ENCODE measurements around the gene HOMEZ.
A peak's percentile ranks its signal among the peaks of the same experiment; 100 is the strongest.
"Not testable (repeated sequence)": the region's sequence is repeated elsewhere in the genome, so short reads cannot be mapped to it uniquely, and the experiment has no call there.

The HOMEZ gene

GRCh38 chr14:23275412-23275811, 10.5 kb downstream of the HOMEZ start:
- no peak for DNase-seq

- no peak for DNase-seq
These were observed 16.7 kb downstream of the HOMEZ start for GRCh38 chr14:23269193-23269592.

- not testable (repeated sequence) for DNase-seq
These were observed 25.1 kb downstream of the HOMEZ start for GRCh38 chr14:23260849-23261248.

DNA sequence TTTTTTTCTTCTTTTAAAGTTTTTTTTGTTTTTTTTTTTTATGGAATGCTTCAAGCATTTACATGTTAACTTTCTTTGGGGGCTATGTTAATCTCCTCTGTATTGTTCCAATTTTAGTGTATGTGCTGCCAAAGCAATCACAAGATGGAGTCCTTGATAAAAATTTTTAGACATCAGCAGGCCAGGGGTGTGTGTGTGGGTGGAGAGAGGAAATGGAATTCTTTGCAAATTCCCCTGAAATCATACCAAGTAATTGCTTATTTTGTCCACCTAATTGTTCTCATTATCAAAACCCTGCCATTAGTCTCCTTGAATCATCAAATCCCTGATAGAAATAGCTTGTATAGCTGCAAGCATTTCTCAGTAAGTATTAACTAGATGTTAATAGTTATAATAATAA, 26.5 kb downstream of the HOMEZ start:
- no peak for DNase-seq

DNA sequence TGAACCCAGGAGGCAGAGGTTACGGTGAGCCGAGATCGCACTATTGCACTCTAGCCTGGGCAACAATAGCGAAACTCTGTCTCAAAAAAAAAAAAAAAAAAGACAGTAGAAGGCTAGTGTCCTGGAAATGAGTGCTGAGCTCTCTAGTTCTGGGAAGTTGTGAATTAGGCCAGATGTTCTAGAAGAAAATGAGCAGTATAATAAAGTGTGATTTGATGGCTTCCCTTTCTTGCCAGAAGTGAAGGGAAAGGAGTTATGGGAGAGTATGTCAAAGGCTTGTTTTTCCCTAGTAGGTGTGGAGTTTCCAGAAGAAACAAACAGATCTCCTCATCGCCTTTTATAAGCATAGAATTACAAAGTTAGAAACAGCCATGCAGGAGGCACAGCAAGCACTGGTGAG, 27.7 kb downstream of the HOMEZ start:
- no peak for DNase-seq

DNA sequence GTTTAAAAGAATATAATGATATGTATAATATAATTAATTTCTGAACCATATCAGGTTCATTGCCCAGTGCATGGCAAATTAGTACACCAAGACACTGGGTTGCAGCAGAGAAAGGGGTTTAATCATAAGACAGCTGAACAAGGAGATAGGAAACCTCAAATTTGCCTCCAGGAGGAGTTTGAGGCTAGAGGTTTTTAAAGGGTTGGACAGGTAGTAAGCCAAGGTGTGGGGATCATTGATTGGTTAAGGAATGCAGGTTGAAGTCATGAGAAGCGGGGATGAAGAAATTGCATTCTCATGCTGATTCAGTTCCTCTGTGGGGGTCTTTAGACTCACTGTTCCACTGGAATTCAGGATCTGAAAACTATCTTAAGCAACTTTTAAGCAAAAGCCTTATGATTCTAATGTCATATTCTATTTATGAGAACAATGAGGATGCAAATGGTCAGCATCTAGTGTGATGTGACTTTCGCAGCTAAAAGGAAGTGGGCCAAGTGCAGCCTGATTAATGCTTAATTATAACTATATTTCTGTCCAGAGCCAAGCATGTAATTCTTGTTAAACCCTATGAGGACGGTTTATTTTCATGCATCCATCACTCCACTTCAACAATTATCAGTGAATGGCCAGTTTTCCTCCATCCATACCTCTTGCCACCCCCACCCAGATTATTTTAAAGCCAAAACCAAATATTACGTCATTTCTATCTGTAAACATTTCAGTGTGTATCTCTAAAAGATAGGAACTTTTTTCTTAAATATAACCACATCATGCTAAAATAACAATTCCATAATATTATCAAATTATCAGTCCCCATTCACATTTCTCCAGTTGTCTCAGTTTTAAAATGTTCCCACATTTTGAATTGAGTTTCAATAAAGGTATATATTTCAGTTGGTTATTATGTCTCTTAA, 33.3 kb downstream of the HOMEZ start:
- no peak for DNase-seq

GRCh38 chr14:23252006-23252405, 33.9 kb downstream of the HOMEZ start:
- DNase-seq, result no peak

DNA sequence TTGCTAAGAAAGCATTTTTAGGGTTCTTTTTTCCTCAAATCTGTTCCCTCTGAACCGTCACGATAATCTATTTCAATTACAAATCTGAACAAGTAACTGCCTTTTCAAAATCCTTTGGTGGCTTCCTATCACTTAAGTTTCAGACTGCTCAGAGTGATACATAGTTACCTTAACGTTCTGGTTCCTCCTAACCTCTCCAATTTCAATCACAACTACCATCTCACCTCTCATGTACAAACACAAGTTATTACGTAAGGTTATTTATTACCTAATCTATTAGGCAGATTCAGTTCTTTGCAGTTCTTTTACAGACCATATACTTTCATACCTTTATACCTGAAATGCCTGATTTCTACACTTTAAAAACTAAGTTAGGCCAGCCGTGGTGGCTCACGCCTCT, 36.1 kb downstream of the HOMEZ start:
- no peak for DNase-seq

- DNase-seq, result no peak
These were observed 37.3 kb downstream of the HOMEZ start for GRCh38 chr14:23248601-23249000.

- no peak for DNase-seq
These were observed 40.6 kb downstream of the HOMEZ start for GRCh38 chr14:23245282-23245681.

- no peak for DNase-seq
These were observed 42.9 kb downstream of the HOMEZ start for GRCh38 chr14:23243066-23243465.

DNA sequence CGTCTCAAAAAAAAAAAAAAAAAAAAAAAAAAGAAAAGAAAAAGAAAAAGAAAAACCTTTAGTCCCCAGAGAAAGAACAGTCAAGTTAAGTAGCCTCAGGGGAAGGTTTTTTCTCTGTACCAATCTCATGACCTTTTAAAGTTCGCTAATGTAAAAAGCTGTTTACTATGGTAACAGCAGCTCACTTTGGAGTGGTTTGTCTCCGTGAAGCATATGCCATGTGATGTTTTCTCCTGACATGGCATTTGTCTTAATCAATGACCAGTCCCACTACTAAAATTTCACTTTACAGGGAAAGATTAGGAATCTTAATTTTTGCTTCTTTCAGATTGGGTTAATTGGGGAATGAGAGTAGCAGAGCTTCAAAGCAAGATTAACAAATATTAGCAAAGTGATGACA, 43.9 kb downstream of the HOMEZ start:
- DNase-seq, result no peak

DNA sequence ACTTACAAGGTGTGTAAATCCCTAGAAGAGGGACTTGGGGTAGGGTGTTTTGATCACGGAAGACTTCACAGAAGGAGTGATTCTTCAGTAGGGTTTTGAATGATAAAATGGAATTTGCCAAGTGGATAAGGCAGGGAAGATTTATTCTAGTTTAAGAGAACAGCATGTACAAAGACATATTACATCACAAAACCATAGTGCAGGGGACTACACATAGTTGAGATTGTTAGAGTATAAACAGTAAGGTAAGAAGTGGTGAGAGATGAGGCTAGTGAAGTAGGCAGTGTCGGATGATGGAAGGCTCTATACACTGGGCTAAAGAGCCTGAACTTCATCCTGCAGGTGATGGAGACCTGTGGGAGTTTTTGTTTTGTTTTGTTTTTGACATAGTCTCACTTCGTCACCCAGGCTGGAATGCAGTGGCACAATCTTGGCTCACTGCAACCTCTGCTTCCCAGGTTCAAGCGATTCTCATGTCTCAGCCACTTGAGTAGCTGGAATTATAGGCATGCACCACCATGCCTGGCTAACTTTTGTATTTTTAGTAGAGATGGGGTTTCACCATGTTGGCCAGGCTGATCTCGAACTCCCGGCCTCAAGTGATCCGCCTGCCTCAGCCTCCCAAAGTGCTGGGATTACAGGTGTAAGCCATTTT, 44.7 kb downstream of the HOMEZ start:
- DNase-seq, result not testable (repeated sequence)

- no peak for DNase-seq
These were observed 45.3 kb downstream of the HOMEZ start for GRCh38 chr14:23240661-23241060.

DNA sequence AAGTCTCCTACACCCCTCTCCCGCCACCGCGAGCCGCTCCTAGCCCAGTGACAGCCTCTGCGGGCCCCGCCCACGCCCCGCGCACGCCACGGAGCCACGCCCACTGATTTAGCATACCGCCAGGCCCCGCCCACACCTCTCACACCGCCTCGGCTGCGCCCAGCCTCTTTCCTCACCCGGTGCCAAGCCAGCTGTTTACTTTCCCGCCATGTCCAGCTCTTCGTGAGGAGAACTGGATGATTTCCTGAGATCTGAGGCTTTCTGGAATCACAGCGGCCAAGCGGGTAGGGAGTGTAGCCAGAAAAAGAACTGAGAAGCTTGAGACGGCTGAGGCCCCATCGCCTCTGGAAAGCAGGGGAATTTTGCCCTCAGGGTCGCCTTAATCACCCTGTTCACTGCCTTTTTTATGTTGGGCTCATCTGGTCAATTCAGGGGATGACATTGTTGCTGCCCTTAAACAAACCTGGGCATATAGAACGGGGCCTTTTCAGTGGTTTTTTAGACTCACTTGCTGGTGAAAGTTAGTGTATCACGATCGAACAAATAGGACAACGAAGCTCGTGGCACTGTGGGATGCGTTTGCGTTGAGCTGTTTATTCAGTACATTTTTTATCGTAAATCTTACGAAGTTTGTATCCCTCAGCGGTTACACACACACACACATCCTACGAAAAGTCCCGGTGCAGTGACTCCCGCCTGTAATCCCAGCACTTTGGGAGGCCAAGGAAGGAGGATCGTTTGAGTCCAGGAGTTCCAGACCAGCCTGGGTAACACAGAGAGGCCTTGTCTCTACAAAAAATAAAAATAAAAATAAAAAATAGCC, 47.9 kb downstream of the HOMEZ start, which contains the start of gene RNF212B:
RNF212B (plus strand) TSS at position 165 of the 823 bp plus-strand sequence. CDS start 2,410 bp downstream, outside the sequence.
- peak; percentile 91 for DNase-seq

DNA sequence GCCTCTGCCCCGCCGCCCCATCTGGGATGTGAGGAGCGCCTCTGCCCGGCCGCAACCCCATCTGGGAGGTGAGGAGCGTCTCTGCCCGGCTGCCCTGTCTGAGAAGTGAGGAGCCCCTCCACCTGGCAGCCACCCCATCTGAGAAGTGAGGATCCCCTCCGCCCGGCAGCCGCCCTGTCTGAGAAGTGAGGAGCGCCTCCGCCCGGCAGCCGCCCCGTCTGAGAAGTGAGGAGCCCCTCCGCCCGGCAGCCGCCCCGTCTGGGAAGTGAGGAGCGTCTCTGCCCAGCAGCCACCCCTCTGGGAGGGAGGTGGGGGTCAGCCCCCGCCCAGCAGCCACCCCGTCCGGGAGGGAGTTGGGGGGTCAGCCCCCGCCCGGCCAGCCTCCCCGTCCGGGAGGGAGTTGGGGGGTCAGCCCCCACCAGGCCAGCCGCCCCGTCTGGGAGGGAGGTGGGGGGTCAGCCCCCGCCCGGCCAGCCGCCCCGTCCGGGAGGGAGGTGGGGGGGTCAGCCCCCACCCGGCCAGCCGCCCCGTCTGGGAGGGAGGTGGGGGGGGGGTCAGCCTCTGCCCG, 53.6 kb downstream of the HOMEZ start:
- not testable (repeated sequence) for DNase-seq

DNA sequence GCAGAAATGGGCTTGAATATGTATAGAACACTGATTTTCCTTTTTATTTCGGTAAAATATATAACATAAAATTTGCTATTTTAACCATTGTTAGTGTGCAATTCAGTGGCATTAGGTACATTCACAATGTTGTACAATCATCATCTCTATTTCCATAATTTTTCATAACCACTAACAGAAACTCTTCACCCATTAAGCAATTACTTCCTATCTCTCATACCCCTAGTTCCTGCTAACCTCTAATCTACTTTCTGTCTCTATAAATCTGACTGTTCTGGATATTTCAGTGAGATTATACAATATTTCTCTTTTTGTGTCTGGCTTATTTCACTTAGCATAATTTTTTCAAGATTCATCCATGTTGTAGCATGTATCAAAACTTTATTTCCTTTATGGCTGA, 57.1 kb downstream of the HOMEZ start:
- no peak for DNase-seq

GRCh38 chr14:23227566-23227965, 58.4 kb downstream of the HOMEZ start:
- DNase-seq, result no peak

GRCh38 chr14:23224958-23225357, 61.0 kb downstream of the HOMEZ start:
- not testable (repeated sequence) for DNase-seq
